HG03139 (cell line): ENCODE results near the gene KLK15.

Experiments used
- ATAC-seq: cut with Tn5 transposase; IDR thresholded peaks from one replicate; pipeline ENCODE4 v1.9.1; 2021; ENCODE audit not compliant: unreplicated experiment

The KLK15 gene

DNA sequence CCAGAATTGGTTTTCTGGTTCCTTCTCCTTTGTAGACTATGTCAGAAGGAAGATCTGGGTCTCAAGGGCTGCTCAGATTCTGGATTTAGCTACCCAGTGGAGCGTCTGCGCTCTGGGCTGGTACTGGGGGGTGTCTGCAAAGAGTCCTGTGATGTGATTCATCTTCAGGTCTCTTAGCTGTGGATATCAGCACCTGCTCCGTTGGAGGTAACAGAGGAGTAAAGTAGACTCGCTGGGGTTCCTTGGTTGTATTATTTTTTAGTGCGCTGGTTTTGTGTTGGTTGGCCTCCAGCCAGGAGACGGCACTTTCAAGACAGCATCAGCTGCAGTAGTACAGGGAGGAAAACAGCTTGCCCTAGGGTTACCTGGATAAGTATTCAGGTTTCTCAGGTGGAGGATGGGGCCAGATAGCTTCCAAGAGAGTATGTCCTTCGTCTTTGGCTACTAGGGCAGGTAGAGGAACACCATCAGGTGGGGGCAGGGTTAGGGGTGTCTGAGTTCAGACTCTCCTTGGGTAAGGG, 10.4 kb upstream of the KLK15 start:
- no peak for ATAC-seq

DNA sequence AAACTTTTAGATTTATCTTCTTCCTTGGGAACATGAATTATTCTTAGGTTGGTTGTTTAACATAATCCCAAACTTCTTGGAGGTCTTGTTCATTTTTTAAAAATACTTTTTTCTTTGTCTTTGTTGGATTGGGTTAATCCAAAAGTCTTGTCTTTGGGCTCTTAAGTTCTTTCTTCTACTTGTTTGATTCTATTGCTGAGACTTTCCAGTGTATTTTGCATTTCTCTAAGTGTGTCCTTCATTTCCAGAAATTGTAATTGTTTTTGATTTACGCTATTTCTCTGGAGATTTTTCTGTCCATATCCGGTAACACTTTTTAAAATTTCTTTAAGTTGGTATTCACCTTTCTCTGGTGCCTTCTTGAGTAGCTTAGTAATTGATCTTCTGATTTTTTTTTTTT, 9.8 kb upstream of the KLK15 start:
- ATAC-seq: no peak

DNA sequence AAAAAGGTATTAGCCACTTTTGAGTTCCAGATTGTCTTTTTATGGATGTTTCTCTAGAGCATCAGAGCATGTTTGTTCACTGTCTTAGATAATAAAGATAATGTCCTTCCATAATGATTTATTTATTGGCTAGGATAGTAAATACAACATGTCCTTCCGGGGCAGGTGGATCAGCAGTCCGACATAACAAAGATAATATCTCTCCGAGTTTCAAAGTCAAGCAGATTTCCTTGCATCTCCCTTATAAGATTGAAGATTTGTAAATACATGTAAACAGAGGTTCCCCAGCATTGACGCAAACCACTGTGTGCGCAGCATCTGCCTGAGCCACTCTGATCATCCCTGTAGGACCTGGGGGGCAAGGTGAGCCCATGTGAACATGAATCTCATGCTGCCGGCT, 8.8 kb upstream of the KLK15 start:
- ATAC-seq: no peak

DNA sequence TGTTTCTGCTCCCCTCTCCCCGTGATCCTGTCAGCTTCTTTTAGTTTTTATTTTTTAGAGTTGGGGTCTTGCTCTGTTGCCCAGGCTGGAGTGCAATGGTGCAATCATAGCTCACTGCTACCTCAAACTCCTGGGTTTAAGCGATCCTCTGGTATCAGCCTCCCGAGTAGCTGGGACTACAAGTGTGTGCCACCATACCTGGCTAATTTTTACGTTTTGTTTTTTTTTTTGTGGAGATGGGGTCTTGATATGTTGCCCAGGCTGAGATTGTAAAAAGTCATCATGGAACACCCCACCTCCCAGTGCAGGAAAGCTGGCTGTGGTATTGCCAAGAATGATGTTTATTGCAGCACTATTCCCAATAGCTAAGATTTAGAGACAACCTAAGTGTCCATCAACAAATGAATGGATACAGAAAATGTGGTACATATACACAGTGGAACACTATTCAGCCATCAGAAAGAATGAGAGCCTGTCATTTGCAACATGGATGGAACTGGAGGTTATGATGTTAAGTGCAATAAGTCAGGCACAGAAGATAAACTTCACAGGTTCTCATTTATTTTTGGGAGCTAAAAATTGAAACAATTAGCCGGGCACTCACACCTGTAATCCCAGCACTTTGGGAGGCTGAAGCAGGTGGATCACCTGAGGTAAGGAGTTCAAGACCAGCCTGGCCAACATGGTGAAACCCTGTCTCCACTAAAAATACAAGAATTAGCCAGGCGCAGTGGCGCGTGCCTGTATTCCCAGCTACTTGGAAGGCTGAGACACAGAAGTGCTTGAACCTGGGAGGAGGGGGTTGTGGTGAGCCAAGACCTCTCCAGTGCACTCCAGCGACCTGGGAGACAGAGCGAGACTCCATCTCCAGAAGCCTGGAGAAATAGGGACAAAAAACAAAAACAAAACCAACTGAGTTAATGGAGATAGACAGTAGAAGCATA, 6.6 kb upstream of the KLK15 start:
- ATAC-seq: no peak

DNA sequence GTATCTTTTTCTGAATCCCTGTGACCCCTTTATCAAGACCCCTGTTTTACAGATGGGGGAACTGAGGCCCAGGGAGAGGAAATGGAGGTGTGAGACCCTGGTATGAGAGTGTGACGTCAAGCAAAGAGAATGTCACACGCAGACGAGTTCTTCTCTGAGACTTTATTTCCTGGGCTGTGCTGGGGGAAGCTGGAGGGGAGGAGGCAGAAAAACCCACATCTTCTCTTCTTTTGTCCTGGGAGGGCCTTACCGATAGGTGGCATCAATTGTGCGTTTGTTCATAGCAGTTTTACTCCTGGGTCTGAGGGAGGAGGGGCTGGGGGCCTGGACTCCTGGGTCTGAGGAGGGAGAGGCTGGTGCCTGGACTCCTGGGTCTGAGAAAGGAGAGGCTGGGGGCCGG, 4.9 kb upstream of the KLK15 start:
- no peak for ATAC-seq

DNA sequence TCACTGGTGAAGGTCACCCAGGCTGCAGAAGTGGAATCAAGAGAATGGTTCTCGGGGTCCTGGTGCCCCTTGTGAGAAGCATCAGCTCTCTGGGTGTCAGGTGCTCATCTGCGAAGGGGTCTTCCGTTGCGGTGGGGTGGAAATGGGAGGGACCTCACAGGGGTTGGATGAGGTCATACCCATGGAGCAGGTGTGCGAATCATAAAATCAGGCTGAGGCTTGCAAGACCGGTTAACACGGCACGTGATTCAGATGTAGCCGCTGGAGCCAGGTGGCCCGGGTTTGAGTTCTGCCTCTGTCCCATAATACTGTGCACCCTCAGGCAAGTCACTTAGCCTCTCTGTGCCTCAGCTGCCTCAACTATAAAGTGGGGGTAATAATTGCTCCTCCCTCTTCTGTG, 3.9 kb upstream of the KLK15 start:
- ATAC-seq: no peak

DNA sequence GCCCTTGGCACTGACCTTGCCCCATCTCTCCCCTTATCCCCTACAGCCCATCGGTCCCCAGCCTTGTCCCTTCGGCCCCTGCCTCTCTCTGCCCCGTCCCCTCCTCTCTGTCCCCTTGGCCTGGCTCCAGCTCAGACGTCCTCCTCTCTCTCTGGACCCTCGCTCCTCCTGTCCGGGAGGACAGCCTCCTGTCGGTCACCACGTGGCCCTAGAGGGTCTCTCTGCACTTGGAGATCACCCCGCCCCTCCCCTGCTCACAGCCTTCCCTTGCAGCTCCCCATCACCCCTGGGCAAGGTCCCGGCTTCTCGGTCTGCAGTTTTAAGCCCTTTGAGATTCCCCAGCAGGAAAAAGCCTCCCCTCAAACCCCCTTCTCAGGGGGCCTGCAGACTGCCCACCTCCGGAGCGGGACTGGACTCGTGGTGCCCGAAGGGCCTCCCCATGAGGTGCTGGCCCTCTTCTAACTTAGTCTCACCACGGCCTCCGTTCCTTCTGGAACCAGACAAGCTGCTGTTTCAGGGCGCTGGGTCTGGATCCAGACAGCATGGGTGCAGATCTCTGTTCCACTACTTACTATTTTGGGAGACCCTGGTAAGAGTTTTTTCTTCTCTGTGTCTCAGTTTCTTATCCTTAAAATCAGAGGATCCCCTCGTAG, 3.3 kb upstream of the KLK15 start:
- ATAC-seq: no peak

DNA sequence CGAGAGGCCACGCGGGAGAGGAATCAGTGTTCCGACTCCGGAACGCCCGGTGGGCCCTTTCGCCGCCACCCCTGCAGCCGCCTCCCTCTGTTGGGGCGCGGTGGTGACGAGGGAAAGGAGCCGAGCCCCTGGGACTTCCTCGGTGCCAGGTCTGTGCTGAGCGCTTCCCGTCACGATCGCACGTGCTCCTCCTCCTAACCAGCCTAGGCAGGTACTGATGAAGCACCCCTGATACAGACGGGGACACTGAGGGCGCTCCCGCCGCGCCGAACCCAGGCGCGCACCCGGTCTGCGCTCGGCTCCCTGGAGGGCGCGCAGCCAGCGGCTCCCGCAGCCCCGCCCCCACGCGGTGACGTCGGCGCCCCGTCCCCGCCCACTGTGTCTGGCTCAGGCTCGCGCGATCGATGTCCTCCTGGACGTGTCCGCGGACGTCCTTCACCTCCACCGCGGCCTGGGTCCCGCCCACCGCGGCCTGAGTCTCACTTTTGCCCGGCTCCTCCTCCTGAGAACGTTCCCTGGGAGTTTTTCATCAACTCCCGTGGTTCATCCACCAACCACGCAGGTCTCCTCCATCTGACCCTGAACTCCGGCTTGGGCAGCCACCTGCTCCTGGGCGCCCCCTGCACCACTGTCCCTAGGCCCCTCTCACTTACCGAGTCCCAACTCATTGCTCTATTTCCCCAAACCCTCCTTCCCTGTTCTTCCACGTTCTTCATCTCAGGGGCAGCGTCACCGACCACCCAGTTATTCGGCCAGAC, 2.6 kb upstream of the KLK15 start:
- peak; percentile 70 for ATAC-seq

DNA sequence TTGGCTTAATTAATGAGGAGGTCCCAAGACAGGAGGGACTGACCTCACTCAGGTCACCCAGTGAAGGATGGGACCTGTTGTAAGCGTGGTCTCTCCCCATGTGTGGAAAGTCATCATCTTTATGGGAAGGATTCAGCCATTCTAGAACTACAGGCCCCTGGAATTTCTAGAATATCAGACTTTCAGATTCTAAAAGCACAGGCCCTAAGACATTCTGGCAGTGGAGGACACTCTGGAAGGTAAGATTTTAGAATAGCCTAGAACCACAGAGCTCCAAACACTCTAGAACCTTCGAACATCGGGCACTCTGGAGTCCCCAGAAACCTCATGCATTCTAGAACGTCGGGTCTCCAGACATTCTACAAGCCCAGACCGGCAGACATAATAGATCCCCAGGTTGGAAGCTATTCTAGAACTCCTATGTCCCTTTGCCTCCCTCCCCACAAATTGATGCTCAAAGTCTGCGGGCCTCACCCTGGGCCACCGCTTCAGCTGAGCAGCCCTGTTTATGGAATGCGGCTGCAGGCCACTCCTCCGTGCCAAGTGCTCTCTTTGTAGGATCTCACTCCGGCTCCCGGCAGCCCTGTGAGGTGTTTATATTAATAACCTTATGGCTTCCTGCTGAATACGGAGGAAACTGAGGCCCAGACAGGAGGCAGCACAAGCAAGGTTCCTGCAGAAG, 1.9 kb upstream of the KLK15 start:
- no peak for ATAC-seq

DNA sequence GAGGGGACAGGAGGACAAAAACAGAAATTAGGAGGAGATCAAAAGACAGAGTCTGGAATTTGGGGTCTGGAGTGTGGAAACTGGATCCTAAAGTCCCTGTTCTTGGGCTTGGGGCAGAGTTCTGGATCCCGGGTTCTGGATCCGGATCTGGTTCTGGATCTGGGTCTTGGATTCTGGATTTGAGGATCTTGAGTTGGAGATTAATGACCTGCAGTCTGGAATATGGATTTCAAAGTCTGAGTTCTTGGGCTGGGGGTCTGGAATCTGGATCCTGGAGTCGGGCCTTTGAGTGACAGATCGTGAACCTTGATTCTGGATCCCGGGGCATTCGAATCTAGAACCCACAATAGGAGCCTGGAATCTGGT, 411 bp upstream of the KLK15 start:
- ATAC-seq: no peak

DNA sequence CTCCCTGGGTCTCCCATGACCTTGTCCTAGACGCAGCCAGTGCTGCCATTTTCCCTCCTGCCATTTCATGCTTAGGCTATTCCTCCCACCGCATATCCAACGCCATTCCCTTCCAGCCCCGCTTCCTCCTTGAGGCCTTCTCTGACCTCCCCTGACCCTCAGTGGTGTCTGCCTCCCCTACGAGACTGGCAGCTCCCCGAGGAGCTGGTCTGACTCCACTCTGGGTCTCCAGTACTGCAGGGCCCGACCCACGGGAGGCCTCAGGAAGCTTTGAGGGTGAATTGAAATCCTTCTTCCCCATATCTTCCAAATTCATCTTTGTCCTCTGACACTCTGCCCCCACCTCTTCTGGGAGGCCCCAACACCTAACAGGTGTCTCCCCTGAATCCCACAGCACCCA, 708 bp downstream of the KLK15 start:
- ATAC-seq: no peak

DNA sequence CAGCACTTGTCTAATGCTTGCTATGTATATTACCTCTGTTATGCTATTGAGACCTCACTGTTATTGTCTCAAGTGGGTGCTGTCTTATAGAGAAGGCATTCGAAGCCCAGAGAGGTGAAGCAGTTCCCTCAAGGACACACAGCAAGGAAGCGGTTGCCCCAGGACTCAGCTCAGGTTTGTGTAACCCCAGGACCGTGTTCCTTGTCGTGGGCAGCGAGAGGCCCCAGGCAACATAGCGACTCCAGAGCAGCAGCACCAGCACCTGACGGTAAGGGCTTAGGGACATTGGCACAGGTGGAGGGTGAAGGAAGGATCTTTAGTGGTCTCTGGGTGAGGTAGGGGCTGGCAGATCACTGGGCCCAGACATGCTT, 2.4 kb downstream of the KLK15 start:
- ATAC-seq: no peak

DNA sequence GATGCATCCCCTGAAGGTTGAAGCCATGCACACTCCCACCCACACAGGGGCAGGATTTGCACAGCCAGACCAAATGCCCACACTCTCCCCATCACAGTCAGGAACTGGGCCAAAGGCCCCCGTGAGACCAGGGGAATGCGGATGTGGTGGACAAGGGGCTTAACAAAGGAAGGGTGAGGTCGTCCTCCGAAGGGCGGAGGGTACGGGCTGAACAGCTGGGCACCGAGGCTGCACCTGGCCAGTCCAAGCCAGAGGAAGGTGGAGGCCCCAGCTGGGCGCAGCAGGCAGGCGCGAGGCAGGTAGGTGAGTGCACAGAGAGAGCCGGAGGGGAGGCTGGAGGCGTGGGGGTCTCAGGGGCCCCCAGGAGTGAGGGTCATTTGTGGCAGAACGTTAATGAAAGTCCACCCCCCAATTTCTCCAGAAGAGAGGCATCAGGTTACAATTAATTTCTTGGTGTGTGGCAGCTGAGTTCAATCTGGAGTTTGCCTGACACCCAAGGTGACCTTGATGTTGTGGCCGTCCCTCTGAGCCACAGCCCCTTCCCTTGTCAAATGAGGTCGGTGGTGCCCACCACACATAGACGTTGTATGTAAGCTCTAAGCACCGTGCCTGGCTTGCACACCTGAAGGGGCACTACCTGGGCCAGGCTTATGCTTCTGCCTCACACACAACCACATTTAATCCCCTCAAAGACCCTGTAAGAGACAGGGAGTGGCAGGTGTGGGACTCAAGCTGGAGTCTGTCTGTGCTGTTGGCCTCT, 2.9 kb downstream of the KLK15 start:
- ATAC-seq: no peak

DNA sequence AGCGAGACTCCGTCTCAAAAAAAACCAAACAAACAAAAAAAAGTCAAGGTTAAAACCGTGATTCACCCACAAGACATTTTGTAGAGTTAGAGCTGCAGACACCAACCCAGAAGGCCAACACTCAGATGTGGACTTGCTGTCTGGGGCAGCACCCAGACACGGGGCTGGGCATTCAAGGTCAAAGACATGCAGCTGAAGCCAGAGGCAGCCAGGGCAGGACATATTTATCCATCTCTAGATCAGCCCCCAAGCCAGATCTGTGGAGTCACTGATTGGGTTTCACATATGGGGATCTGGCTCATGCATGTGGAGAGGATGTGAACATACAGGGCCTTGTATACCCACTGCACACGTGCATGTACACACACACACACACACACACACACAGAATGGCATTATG, 3.6 kb downstream of the KLK15 start:
- no peak for ATAC-seq

DNA sequence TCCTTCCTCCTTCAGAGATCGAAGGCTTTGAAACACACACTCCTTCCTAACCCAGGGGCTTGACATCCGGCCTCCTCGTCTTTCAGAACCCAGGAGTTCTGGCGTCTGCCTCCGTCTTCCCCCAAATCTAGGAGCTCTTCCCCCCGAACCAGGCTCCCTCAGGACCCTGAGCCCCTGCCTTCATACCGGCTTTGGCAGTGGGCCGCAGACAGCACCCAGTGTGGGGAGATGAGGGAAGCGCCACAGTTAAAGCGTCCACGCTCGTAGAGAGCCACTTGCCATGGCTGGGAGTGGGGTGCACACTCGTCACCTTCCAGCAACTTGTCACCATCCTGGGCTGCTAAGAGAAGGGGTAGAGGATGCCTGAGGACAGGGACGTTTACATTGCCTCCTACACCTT, 5.9 kb downstream of the KLK15 start:
- ATAC-seq: no peak

DNA sequence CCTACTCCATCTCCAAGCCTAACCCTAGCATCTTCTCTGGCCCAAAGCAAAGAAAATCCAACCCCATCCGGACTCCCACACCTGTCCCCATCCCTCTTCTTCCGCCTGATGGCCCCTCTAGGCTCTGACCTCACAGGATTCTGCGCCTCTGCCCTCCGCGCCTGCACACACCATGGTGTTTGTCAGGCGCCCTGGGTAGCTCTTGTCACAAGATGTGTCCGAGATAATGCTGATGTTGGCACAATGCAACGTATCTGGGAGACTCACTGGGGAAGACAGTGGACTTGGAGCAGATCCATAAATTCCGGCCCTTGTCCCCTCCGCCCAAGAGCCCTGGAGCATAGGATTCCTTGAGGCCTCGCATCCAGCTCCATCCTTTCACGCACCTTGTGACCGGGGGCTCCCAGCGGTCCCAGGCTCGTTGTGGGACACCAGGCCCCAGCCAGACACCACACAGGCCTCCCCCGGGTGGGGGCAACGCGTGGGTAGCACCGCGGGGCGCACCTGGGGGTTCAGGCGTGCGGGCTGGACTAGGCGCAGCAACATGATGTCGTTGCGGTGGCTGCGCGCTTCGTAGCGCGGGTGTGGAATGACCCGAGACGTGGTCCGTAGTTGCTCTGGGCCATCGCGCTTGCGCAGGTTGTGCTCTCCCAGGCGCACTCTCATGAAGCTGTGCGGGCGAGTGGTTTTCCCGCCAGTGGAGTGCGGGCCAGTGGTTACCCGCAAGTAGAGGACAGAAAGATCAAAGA, 6.7 kb downstream of the KLK15 start:
- ATAC-seq: no peak

DNA sequence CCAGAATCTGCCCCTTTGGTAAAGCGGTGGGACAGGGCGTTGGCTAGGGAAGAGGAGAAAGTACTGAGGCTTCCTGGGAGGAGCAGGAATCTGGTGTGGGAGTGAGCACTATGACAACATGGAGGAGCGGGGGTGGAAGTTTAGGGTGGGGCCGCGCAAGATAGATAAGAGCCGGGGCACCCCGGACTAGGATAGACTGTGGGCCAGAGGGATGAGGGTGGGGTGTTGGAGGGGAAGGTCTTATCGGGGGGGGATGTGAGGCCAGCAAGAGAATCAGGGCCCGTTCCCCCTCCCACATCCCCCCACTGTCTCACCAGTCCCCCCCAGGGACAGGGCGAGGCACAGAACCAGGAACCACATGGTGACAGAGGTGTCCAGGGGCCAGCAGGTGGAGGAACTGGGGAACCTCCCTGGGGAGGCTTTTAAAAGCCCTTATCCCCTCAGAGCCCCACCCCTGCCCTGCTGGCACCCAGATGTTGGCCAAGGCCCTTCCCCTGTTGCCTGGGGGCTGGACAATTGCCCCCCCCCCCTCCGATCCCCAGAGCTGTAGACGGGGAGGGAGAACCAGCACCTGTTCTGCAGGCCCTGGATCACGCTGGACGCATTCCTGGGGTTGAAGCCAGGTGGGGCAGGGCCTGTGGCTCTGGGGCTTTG, 9.9 kb downstream of the KLK15 start, which contains the start of gene KLK1:
Gene KLK1, minus strand, starts transcription at position 399 of the 654 bp plus-strand sequence. Its CDS starts 39 bp downstream, at position 360.
- no peak for ATAC-seq

DNA sequence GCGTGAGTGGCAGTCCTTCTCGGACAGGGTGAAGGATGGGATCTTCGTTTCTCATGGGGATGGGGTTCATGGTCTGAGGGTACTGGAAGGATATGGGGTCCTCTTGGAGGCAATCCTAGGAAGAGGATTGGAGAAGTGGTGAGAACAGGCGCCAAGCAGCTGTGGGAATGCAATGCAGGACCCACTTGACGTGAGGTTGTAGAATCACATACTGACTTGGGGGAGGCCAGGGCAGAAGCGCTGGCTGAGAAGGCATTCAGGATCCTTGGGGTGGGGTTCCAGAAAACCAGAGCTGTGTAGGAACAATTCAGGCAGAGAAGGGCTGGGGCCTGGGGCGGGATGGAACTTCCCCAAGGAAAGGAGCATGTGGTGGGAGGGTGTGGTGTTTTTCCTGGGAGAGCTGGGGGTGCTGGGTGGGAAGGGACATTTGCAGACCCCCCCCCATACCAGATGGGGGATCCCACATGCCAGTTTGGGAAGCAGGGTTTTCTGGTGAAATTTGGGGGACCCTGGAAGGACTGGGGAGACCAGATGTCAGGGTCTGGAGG, 10.6 kb downstream of the KLK15 start:
- no peak for ATAC-seq

DNA sequence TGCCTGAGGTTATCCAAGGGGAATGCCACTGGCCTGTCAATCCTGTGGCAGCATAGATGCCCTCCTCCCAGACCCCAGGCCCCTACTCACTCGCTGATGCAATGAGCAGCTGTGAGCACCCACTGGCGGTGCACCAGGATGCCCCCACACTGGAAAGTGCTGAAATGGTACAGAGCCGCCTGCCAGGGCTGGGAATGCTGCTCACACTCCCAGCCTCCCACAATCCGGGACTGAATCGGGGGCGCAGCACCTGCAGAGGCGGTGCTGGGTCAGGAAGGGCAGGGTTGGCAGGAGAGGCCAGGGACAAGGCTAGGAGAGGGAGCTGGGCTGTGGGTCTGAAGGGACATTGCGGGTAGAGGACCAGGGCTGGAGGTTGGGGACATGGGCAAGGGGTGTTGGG, 11.8 kb downstream of the KLK15 start:
- ATAC-seq: no peak
